BJ (cell line): ENCODE results near the gene CBX6. TPM values are rescaled to one million over a fixed set of nuclear protein-coding genes. Genes with fewer than 3 reads are reported as not detected.
"Not testable (repeated sequence)": the region's sequence is repeated elsewhere in the genome, so short reads cannot be mapped to it uniquely, and the experiment has no call there.

Experiments
- CTCF ChIA-PET: fragments of 350-600 bp; formaldehyde crosslinking; extraction: SDS; loops from one replicate; lab custom pipeline; 2021; ENCODE audit warnings: antibody characterized with exemption, inconsistent platforms; lab: Yijun Ruan, JAX
- POLR2A ChIA-PET: fragments of 300-600 bp; sonication (Branson Sonifier 250); formaldehyde crosslinking; extraction: SDS; loops from one replicate; lab custom pipeline; 2021; ENCODE audit warnings: antibody characterized with exemption; lab: Charles Lee
- DNase-seq: peaks from one replicate; pipeline ENCODE4 v3.0.0-alpha.2; 2011; ENCODE audit warnings: low read depth
- H3K27me3 ChIP-seq: 2 replicates; pipeline ENCODE4 v1.6.0; 2011; ENCODE audit warnings: low read length; ENCODE audit not compliant: control insufficient read depth, insufficient read depth
- H3K36me3 ChIP-seq: 2 replicates; pipeline ENCODE4 v1.5.1; 2011; ENCODE audit warnings: low read length; ENCODE audit not compliant: control insufficient read depth, insufficient read depth
- H3K4me3 ChIP-seq: 2 replicates; pipeline ENCODE4 v1.5.1; 2011; ENCODE audit warnings: low read depth, mild to moderate bottlenecking, control low read depth, low read length
- polyA plus RNA-seq: library from polyadenylated mRNA; depleted of rRNA; stranded (reverse); fragments of >200 nt; gene quantifications from 2 replicates; pipeline ENCODE4 v1.2.3, GENCODE V29; 2011
- TF ChIP-seq, protein P1 (sequence below): IDR thresholded peaks from 2 replicates; pipeline ENCODE4 v1.5.1; 2011; ENCODE audit warnings: low read depth, mild to moderate bottlenecking, control low read depth, inconsistent platforms, low read length, moderate library complexity; ENCODE audit not compliant: insufficient read depth

The CBX6 gene
- polyA plus RNA-seq, 1 experiment: 21.9 TPM

DNA sequence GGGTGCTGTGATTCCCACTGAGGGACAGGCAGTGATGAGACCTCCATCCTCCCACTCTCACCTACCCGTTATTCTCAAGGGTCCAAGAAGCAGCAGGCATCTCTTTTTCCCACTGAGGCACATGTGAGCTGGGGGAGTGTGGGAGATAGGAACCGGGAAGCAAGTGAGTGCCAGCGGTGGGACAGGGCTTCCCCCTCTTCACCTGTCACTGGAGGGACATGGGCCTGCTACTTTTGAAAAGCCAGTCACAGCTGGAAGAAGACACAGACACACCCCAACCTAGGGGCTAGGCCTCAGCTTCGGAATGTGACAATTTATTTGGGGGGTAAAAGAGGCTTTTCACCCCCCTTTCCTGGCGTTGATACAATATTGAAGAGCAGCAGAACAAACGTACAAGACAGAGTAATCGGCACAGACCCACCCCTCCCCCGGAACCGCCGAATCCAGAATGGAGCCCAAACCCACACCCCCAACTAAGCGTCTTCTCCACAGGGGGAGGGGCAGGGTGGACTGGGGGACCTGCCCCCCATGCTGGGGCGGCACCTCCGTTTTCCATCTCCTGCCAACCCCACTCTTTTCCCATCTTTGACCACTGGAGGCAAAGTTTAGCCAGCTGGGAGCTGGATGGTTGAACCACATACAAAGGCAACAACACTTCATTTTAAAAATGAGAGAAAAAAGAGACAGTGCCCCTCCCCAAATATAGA lies 10.7 kb downstream of the CBX6 start:
- ChIA-PET POLR2A (no interaction called here), CTCF (interaction anchor here (0.6 to 13.4 kb wide), 7 partner anchors 8 to 314 kb away, joined by 3 to 103 read pairs (median 8); partner anchors contain the start of gene CBX6)
- 0 out of 2 replicates have a peak, but pooled peaks cover 2% of the 10 kb centered on the region for H3K27me3 ChIP-seq
- peaks cover 6% of the 10 kb centered on the region for H3K36me3 ChIP-seq
- DNase-seq: no peak
- H3K4me3 ChIP-seq: no peak overlapping the region
- TF ChIP-seq, protein P1, sequence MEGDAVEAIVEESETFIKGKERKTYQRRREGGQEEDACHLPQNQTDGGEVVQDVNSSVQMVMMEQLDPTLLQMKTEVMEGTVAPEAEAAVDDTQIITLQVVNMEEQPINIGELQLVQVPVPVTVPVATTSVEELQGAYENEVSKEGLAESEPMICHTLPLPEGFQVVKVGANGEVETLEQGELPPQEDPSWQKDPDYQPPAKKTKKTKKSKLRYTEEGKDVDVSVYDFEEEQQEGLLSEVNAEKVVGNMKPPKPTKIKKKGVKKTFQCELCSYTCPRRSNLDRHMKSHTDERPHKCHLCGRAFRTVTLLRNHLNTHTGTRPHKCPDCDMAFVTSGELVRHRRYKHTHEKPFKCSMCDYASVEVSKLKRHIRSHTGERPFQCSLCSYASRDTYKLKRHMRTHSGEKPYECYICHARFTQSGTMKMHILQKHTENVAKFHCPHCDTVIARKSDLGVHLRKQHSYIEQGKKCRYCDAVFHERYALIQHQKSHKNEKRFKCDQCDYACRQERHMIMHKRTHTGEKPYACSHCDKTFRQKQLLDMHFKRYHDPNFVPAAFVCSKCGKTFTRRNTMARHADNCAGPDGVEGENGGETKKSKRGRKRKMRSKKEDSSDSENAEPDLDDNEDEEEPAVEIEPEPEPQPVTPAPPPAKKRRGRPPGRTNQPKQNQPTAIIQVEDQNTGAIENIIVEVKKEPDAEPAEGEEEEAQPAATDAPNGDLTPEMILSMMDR: peak; percentile 36

DNA sequence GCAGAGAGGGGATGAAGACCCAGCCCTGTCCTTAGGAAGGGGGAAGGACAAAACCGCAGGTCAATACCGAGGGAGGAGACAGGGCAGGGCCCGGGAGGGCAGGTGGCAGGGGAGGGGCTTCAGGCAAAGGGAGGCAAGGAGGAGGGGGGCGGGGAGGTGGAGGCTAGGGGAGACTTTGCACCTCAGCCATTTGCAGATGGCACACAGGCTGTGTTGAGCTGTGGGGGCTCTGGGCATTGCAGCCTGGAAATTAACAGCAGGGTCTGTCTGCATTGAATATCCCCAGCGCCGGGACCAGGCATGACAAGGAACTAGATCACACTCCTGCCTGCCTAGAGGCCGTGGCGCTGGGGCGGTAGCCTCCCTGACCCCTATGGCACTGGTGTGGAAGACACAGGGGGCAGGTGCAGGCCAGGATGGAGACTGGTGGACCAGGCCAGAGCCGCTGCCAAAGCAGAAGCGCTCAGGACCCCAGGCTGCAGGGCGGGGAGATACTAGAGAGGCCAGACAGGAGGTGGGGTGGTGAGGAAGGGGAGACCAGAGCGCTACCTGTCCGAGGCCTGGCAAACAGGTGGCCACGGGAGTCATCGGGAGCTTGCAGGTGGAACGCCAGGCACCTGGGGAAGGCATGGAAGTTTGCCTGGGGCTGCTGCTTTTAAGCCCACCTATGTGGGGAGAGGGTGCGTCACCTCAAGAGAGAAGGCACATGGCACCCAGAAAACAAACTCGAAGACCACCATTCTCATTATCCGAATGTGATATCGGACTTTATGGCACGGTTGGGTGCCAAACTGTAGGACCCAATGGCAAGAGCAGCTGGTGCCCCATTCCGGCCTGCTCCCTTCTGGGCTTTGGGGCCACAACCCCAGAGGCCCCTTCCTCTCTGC lies 11.5 kb downstream of the CBX6 start:
- TF ChIP-seq, protein P1: no peak
- ChIA-PET CTCF (interaction anchor here (0.6 to 13.4 kb wide), 7 partner anchors 9 to 315 kb away, joined by 3 to 103 read pairs (median 8); partner anchors contain the start of gene CBX6), POLR2A (no interaction called here)
- Histone ChIP-seq H3K27me3 (peaks cover 4% of the 10 kb centered on the region; the same call in 1 of the 2 replicates), H3K36me3 (peaks cover 6% of the 10 kb centered on the region), H3K4me3 (no peak overlapping the region)
- no peak for DNase-seq

DNA sequence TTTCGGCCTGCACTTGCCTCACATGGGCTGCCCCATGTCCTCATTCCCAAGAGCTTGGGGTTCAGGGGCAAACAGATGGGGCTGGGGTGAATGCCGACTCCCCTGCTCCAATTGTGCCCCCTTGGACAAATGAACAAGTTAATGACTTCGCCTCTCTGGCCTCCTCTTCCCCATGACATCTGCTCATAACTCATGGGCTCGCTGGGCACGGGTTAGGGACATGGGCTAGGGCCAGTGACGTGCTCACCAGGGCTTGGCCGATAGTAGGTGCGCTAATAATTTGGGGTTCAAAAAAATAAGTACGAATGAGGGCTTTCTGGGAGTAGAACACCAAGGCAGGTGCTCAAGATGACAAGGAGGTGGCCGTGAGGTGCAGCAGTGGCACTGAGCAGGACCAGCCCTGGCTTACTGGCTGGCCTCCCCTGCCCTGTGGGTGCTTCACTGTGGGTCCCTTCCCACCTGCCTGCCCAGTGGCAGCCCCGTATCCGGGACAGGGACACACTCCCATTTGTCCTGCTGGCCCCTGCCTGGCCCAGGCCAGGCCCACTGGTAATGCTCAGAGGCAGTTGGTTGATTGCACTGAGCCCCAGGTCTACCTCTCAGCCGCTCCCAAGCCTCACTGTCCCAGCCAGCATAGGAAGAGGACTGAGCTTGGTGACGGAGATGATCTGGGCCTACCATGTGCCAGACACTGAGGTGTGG lies 12.3 kb downstream of the CBX6 start:
- H3K4me3 ChIP-seq: no peak overlapping the region
- DNase-seq: no peak
- TF ChIP-seq, protein P1: no peak
- CTCF ChIA-PET: interaction anchor here (1.9 to 13.4 kb wide), 4 partner anchors 9 to 91 kb away, joined by 10 to 103 read pairs (median 14); partner anchors contain the start of gene CBX6
- peaks cover 4% of the 10 kb centered on the region; the same call in 1 of the 2 replicates for H3K27me3 ChIP-seq
- POLR2A ChIA-PET: no interaction called here
- H3K36me3 ChIP-seq: peaks cover 4% of the 10 kb centered on the region

DNA sequence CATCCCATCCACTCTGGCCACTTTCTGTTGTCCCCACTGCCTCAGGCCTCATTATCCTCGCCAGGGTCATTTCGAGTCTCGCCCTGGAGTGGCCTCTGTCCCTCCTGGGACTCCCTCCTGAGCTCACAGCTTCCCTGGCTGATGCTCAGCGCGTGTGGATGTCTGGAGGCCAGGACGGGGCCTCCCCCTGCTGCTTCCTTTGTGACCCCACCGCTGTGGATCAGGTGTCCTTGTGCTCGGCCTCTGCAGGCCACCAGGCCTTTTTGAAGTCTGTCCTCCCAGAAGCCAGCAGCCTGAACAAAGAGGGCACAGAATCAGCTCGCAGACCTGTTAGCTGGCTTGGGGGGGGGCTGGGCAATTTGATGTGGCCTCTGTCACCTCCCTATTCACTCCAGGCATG lies 13.5 kb downstream of the CBX6 start:
- ChIA-PET POLR2A (no interaction called here), CTCF (interaction anchor here (1.1 to 13.4 kb wide), 4 partner anchors 11 to 144 kb away, joined by 3 to 103 read pairs (median 10); partner anchors contain the start of gene CBX6)
- Histone ChIP-seq H3K4me3 (no peak overlapping the region), H3K27me3 (peaks cover 4% of the 10 kb centered on the region; the same call in 1 of the 2 replicates), H3K36me3 (no peaks in the 10 kb centered on the region; the same call in 1 of the 2 replicates)
- no peak for DNase-seq
- TF ChIP-seq, protein P1: no peak

DNA sequence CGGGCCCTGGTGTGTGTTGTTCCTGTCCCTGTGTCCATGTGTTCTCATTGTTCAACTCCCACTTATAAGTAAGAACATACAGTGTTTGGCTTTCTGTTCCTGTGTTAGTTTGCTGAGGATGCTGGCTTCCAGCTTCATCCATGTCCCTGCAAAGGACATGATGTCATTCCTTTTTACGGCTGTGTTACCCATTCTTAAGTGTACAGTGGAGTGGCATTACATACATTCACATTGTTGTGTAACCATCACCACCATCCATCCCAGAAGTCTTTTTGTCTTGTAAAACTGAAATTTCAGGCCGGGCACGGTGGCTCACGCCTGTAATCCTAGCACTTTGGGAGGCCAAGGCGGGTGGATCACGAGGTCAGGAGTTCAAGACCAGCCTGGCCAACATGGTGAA lies 17.5 kb downstream of the CBX6 start:
- CTCF ChIA-PET: interaction anchor here (0.9 to 13.4 kb wide), 4 partner anchors 11 to 281 kb away, joined by 3 to 103 read pairs (median 38); partner anchors contain the start of genes CBX6 and NPTXR
- H3K36me3 ChIP-seq, POLR2A ChIA-PET, H3K4me3 ChIP-seq, DNase-seq, H3K27me3 ChIP-seq: not testable (repeated sequence)

DNA sequence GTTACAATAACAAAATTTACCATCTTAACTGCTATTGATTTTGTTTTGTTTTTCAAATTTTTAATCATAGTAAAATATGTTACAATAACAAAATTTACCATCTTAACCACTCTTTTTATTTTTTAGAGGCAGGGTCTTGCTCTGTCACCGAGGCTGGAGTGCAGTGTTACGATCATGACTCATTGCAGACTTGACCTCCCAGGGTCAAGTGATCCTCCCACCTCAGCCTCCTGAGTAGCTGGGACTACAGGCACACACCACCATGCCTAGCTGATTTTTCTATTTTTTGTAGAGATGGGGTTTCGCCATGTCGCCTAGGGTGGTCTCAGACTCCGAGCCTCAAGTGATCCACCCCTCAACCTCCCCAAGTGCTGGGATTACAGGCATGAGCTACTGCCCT lies 18.1 kb downstream of the CBX6 start:
- POLR2A ChIA-PET, H3K36me3 ChIP-seq, DNase-seq, H3K27me3 ChIP-seq, H3K4me3 ChIP-seq: not testable (repeated sequence)
- CTCF ChIA-PET: interaction anchor here (0.6 to 13.4 kb wide), 6 partner anchors 10 to 282 kb away, joined by 3 to 103 read pairs (median 3); partner anchors contain the start of genes CBX6 and NPTXR
